HG03196 (cell line): Measurements from ENCODE around the gene CHRM2.

Source experiments
- ATAC-seq: cut with Tn5 transposase; IDR thresholded peaks from one replicate; pipeline ENCODE4 v1.9.1; 2021; ENCODE audit not compliant: unreplicated experiment

Gene CHRM2

GRCh38 chr7:137018468-137018867, 150.0 kb downstream of the CHRM2 start:
- no peak for ATAC-seq

GRCh38 chr7:137020351-137020750, 151.9 kb downstream of the CHRM2 start:
- no peak for ATAC-seq

DNA sequence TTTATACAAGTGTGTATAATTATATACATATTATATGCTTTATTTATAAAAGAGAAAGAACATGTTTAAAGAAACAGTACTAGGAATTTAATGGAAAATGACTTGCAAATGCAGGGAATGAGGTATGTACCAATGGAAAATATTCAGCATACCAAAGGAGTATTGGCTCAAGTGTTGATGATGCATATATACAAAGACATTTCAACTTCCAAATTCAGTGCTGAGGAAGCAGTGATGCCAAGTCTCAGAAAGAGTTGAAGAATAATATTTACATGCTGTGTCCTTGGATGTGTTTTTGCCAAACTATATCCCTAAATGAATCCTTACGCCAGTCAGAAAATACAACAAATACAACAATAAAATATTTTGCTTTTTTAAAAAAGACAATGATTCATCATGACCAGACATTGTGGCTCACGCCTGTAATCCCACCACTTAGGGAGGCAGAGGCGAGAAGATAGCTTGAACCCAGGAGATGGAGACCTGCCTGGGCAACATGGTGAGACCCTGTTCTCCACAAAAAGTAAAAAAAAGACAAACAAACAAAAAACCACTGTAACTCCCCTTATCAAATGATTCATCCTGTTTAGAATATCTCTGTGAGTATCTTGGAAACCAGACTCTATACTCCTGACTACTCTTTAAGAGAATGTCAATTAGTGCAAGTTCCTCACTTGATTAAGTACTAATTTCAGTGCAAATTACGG, 157.2 kb downstream of the CHRM2 start:
- no peak for ATAC-seq

- ATAC-seq, result no peak
These were observed 157.7 kb downstream of the CHRM2 start for GRCh38 chr7:137026176-137026500.

DNA sequence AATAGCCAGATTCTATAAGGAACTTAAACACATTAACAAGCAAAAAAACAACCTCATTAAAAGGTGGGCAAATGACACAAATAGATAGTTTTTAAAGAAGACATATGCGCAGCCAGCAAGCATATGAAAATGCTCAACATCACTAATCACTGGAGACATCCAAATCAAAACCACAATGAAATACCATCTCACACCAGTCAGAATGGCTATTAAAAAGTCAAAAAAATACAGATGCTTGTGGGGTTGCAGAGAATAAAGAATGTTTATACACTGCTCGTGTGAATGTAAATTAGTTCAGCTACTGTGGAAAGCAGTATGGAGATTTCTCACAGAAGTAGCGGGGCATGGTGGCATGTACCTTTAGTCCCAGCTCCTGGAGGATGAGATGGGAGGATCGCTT, 164.0 kb downstream of the CHRM2 start:
- ATAC-seq, result no peak

DNA sequence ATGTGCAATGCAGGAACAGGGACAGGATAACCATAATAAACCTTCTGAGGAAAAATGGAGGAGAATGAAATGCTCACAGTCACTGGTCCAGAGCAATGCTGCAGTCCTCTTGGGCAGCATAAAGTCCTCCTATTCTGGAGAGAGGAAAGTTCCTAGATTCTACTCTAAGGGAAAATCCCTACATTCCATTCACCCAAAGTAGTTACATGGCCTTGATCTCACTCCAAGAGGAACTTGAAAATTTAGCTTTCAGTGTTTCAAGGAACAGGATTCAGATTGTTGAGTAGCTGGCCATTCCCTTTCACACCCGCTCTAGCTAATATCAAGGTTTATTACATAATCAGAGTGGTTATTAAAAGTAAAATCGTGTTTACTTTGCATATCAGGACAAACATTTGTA, 168.3 kb downstream of the CHRM2 start:
- no peak for ATAC-seq

- ATAC-seq, result no peak
These were observed 170.3 kb downstream of the CHRM2 start for GRCh38 chr7:137038706-137039105.

DNA sequence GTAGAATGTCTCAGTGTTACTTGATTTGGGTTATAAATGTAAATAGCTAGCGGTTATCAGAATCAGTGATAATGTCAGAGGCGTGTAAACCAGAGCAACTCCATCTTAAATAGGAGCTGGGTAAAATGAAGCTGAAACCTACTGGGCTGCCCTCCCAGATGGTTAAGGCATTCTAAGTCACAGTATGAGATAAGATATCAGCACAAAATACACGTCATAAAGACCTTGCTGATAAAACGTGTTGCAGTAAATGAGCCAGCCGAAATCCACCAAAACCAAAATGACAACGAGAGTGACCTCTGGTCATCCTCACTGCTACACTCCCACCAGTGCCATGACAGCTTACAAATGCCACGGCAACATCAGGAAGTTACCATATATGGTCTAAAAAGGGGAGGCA, 172.3 kb downstream of the CHRM2 start:
- ATAC-seq, result no peak

DNA sequence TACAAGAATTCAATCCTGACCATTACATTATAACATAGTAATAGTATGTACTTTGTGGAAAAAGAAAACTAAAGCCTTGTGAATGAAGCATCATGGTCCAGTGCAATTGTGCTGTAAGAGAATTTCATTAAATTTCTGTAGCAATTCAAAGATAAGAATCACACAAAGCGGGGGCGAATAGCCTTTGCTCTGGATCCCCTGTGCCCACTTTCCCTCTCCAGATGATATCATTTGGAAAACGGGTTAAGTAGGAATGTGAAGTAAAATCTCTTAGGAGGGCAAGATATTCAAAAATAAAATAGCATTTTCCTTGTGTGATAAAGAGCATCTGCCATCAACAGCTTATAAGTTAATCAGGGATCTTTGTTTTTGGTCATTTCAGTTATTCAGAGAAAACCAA, 177.1 kb downstream of the CHRM2 start:
- ATAC-seq, result no peak

DNA sequence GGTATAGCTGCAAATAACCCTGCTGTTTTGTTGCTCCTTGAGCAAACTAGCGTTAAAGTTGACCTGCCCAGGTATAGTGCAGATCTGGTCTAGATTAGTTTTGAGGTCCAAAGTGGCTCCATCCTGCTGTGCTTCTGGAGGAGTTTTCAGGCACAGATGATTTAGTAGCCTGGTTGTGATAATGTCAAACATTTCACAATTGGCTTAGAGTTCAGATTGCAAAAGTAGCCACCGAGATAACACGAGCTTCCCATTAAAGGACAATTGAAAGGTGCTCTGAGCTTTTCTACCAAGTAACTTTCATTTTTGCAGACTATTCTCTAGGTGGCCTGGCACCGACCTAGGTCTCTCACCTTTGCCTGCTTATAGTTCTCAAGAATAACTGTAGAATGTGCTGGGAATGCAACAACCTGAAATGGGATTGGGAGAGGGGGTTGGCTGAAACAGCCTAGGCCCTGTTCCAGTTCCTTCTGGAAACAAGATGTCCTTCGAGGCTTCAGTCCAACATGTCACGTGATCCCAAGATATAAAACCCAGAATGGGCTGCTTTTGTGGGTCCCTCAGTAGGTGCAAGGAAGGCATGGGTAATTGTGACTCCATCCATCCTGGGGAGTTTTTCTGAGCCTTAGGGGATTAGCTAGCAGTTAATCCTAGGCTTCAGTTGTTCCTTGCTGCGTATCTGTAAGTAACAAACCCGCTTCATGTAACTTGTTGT, 201.0 kb downstream of the CHRM2 start:
- no peak for ATAC-seq
